HepG2 (cell line): ENCODE measurements around the gene PRR33. TPM values are rescaled to one million over a fixed set of nuclear protein-coding genes. Genes with fewer than 3 reads are reported as not detected.

Source experiments
- ATAC-seq: fragments of 200-7000 bp; cut with Tn5 transposase; 3 replicates; pipeline ENCODE4 v1.9.1; 2020; ENCODE audit warnings: mild to moderate bottlenecking, moderate library complexity
- BruUV-seq: library from RNA; stranded (reverse); fragments of 400-500 nt; replicated peaks from 2 replicates; lab custom pipeline; 2021; lab: Mats Ljungman, UMichigan
- CTCF ChIA-PET: fragments of 300-600 bp; formaldehyde crosslinking; extraction: SDS; loops from one replicate; lab custom pipeline; 2021; ENCODE audit warnings: low total read pairs, inconsistent platforms, low intra/inter-chr PET ratio; lab: Yijun Ruan, JAX
- POLR2A ChIA-PET: fragments of 350-600 bp; sonication (Branson Sonifier 250); formaldehyde crosslinking; loops from one replicate; lab custom pipeline; 2020; ENCODE audit warnings: antibody characterized with exemption, inconsistent platforms; lab: Yijun Ruan, JAX
- DNase-seq: peaks from one replicate; pipeline ENCODE4 v3.0.0-alpha.2; 2015; ENCODE audit warnings: low spot score
- FAIRE-seq: peaks from 3 replicates; lab custom pipeline; 2011; peaks lifted over from hg19 to GRCh38; lab: Jason Lieb, UNC
- H2AFZ ChIP-seq: one replicate; pipeline ENCODE4 v1.6.1; 2011; ENCODE audit warnings: low read length, inconsistent platforms
- H3K27ac ChIP-seq: fragments of 300-600 bp; 3 replicates; pipeline ENCODE4 v1.8.0; 2011; ENCODE audit warnings: mixed run types, mild to moderate bottlenecking, mixed read lengths, low read length, inconsistent platforms; ENCODE audit not compliant: insufficient read depth; ENCODE audit errors: extremely low read length
- H3K27me3 ChIP-seq, 2 experiments: fragments of 200-600 bp in 1 of 2; 2 replicates in 1 of 2; 3 replicates in 1 of 2; pipeline versions ENCODE4 v1.6.0 to v1.8.0; 2011; ENCODE audit warnings: low read length in 2 of 2, mild to moderate bottlenecking in 2 of 2, moderate library complexity in 2 of 2, inconsistent platforms in 1 of 2; ENCODE audit not compliant: insufficient read depth in 2 of 2, control insufficient read depth in 1 of 2
- H3K36me3 ChIP-seq, 2 experiments: fragments of 200-600 bp in 1 of 2; replicated peaks in 1 of 2; 2 replicates in 1 of 2; 3 replicates in 1 of 2; pipeline versions ENCODE4 v1.5.1 to v1.8.0; 2011; ENCODE audit warnings: low read length in 2 of 2, inconsistent platforms in 1 of 2; ENCODE audit not compliant: insufficient read depth in 2 of 2, control insufficient read depth in 1 of 2
- H3K4me1 ChIP-seq: 2 replicates; pipeline ENCODE4 v1.5.1; 2012; ENCODE audit warnings: low read length, inconsistent platforms; ENCODE audit not compliant: insufficient read depth
- H3K4me2 ChIP-seq: 2 replicates; pipeline ENCODE4 v1.6.0; 2011; ENCODE audit warnings: low read depth, low read length, inconsistent platforms
- H3K4me3 ChIP-seq, 3 experiments: fragments of 200-600 bp in 1 of 3; sonication (generic), shearing (Covaris generic) in 1 of 3; replicated peaks in 1 of 3; 2 replicates each; pipeline ENCODE4 v1.5.1; 2011 to 2016; ENCODE audit warnings: low read length in 3 of 3, inconsistent platforms in 2 of 3, low read depth in 2 of 3, mild to moderate bottlenecking in 2 of 3, control low read depth in 1 of 3, mixed read lengths in 1 of 3; ENCODE audit not compliant: insufficient read depth in 1 of 3
- H3K79me2 ChIP-seq: one replicate; pipeline ENCODE4 v1.6.1; 2011; ENCODE audit warnings: low read length, inconsistent platforms; ENCODE audit not compliant: insufficient read depth
- H3K9ac ChIP-seq: 2 replicates; pipeline ENCODE4 v1.6.0; 2011; ENCODE audit warnings: mild to moderate bottlenecking, low read depth, low read length, inconsistent platforms; ENCODE audit not compliant: insufficient read depth
- H3K9me3 ChIP-seq: 2 replicates; pipeline ENCODE4 v1.5.1; 2012; ENCODE audit warnings: mild to moderate bottlenecking, low read length
- H4K20me1 ChIP-seq: 2 replicates; pipeline ENCODE4 v1.6.0; 2011; ENCODE audit warnings: inconsistent platforms, mild to moderate bottlenecking, low read length, moderate library complexity; ENCODE audit not compliant: insufficient read depth
- ATF7 ChIP-seq, 2 experiments: fragments of 450-650 bp in 1 of 2; sonication (generic) in 1 of 2; formaldehyde crosslinking in 1 of 2; IDR thresholded peaks; 2 replicates each; pipeline versions ENCODE4 v1.4.0 to v1.6.1; 2016 to 2020; ENCODE audit warnings: antibody characterized with exemption in 1 of 2, mild to moderate bottlenecking in 1 of 2, missing genetic modification reagents in 1 of 2
- ZNF687 ChIP-seq: sonication (generic); formaldehyde crosslinking; IDR thresholded peaks from 2 replicates; pipeline ENCODE4 v1.5.1; 2020; ENCODE audit warnings: mild to moderate bottlenecking, missing genetic modification reagents, moderate library complexity
- WGBS: methylation state at CpG from one replicate; pipeline ENCODE4 v1.1.6; 2017; ENCODE audit warnings: low lambda C conversion rate; 5-methylcytosine and 5-hydroxymethylcytosine counted together
- in situ Hi-C: cut with HindIII; loops from 2 replicates; pipeline ENCODE4 v1.10.0; 2017; ENCODE audit warnings: low pct_unique_long_range_greater_than_20kb; ENCODE audit not compliant: extremely low pct_ligation_motif_present
- intact Hi-C: fragments of 100-400 bp; cut with micrococcal nuclease; formaldehyde crosslinking; loops from one replicate; pipeline ENCODE4 v1.10.0; 2022; ENCODE audit not compliant: unreplicated experiment
- polyA plus RNA-seq, 8 experiments: library from polyadenylated mRNA; depleted of rRNA in 3 of 8; stranded (reverse) in 7 of 8; unstranded in 1 of 8; fragments of >200 nt; fragmentation: Illumina TruSeq in 4 of 8; extraction: Trizol in 4 of 8; gene quantifications; 2 replicates each; pipeline versions ENCODE4 v1.2.1 to v1.2.3, GENCODE V29; 2011 to 2016; ENCODE audit warnings: low read depth in 4 of 8, missing spikeins in 1 of 8, mixed read lengths in 1 of 8; ENCODE audit not compliant: insufficient read depth in 1 of 8
- total RNA-seq, 5 experiments: library from RNA; depleted of rRNA; stranded (reverse); fragments of >200 nt; fragmentation: Illumina TruSeq; extraction: Trizol; gene quantifications; 2 replicates each; pipeline ENCODE4 v1.2.3, GENCODE V29; 2016; ENCODE audit warnings: low read depth in 1 of 5
- TF ChIP-seq, protein P1 (sequence below): sonication (generic); formaldehyde crosslinking; IDR thresholded peaks from 2 replicates; pipeline ENCODE4 v1.4.0; 2020; ENCODE audit warnings: missing genetic modification reagents

PRR33 gene
- total and polyA plus RNA-seq, 2 of the 13 experiments (the other 11 are each of a cell fraction or from before 2014, with no cell fraction given) = not detected

DNA sequence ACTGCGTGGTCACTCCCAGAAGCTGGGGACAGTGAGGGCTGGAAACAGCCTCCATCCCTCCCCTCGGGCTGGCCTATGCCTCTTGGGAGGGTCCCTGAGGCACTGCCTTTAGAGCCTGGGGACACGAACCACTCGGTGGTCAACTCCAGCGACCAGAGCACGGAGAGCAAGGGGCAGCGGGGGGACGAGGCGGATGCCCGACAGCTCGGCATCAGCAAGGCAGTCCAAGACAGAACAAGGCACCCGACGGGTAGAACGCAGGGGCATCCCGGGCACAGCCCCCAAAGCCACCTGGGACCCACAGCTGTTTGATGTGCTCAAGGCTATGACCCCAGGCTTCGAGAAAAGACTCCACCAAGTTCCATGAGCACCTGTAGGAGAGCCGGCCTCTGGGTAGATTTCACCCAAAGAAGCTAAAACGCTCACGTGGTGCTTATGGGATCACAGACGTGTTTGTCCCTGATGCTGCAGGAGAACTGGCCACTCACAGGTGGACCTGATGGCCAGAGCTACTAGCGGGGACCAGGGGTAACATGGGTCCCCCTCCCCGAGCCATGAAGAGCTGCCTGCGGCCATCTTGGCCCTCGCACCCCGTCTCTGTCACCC, 39.3 kb downstream of the PRR33 start:
- no peak overlapping the region for H3K27ac ChIP-seq
- H3K4me2 ChIP-seq = no peak overlapping the region
- BruUV-seq = no TSS peak
- FAIRE-seq (no peak), DNase-seq (no peak), ATAC-seq (no peak)
- no peaks in the 10 kb centered on the region for H3K9me3 ChIP-seq
- intact Hi-C loops = no loop called here
- 14% methylated on average over 20 of the region's 25 CpGs for WGBS
- CTCF ChIA-PET = no interaction called here
- H3K4me1 ChIP-seq = no peaks in the 10 kb centered on the region
- peaks cover 31 to 87% of the 10 kb centered on the region in 2 experiments for H3K27me3 ChIP-seq
- in situ Hi-C loops = no loop called here
- no peak overlapping the region for H3K4me3 ChIP-seq
- POLR2A ChIA-PET = no interaction called here
- TF ChIP-seq, protein P1, sequence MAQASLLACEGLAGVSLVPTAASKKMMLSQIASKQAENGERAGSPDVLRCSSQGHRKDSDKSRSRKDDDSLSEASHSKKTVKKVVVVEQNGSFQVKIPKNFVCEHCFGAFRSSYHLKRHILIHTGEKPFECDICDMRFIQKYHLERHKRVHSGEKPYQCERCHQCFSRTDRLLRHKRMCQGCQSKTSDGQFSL (CRISPR knock-in tag) = no peak
- TF ChIP-seq ZNF687 (CRISPR knock-in tag) (0 out of 2 replicates have a peak, but pooled peaks have one; percentile 7), ATF7 (IDR thresholded peaks at IDR 0.05) (no peak), ATF7 (CRISPR knock-in tag; IDR thresholded peaks at IDR 0.05) (no peak)
- H3K79me2 ChIP-seq = no peaks in the 10 kb centered on the region
- no peaks in the 10 kb centered on the region for H4K20me1 ChIP-seq
- H3K9ac ChIP-seq = no peak overlapping the region
- no peaks in the 10 kb centered on the region for H3K36me3 ChIP-seq
- no peak overlapping the region for H2AFZ ChIP-seq
